Esophagus mucosa (tissue), 1 donor: ENCODE measurements around the gene MORN5. TPM values are rescaled to one million over a fixed set of nuclear protein-coding genes. Genes with fewer than 3 reads are reported as not detected.

Source experiments
- ATAC-seq: fragments of 200-7000 bp; cut with Tn5 transposase; one replicate; pipeline ENCODE4 v1.9.1; 2020
- total RNA-seq: library from RNA; stranded (reverse); gene quantifications from one replicate; pipeline ENCODE4 v1.2.4, GENCODE V29; 2023
- donor health status: DM: yes; HTN: yes; CAD: no.

The MORN5 gene
- total RNA-seq, 1 donor from 2014 or later, result not detected

DNA sequence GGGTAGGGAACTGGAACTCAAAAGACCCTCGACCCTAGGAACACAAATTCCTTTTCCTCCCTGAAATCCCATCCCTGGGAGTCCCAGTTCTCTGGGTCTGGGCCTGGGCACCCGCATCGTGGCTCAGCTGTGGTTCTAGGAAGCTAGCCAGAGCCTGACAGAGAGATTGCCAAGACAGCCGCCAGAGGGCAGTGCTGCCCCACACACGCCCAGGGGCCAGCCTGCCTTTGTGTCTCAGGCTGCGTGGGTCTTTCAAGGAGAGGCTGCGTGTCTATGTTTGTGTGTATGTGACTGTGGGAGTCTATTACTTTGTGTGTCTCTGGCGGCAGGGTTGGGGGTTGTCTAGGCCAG is 34.6 kb upstream of the MORN5 start:
- peak; percentile 78 for ATAC-seq

DNA sequence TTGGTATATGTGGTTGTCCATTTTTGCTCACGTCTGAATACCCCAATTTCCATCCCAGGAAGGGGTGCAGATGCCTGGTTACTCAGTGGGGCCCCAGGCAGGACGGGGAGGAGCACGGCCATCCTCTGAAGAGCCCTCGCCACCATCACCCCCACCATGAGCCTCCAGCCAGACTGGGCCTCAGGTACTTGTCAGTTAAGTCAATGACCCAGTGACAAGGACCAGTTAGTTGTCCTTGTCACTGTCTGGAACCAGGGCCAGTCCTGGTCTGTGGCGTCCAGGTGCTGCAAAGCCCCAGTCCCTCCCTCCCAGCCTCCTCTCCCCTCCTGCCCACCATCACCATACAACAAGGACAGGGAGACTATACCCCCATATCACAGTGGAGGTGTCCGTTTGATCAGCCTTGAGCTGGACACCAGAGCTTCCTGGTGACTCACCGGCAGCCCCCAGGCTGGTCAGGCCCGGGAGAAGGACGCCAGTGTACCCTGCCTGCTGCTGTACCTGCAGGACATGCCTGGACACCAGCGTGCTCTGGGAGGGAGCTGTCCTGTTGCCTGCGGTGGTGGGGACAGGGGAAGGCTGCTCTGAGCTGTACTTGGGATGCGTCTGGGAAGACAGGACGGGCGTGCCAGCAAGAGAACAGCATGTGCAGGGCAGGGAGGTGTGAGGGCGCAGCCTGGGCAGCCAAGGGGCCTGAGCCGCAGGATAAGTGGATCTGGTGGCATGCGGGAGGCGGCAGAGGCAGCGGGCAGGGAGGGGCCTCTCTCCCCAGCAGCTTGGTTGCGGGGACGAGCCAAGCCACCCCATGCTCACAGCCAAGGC is 34.0 kb upstream of the MORN5 start:
- peak; percentile 8 for ATAC-seq

- no peak for ATAC-seq
Measured at GRCh38 chr9:122126331-122127261, 33.1 kb upstream of the MORN5 start.

- no peak for ATAC-seq
Measured at GRCh38 chr9:122127396-122127798, 32.3 kb upstream of the MORN5 start.

- ATAC-seq, result no peak
Measured at GRCh38 chr9:122128007-122128968, 31.4 kb upstream of the MORN5 start.

DNA sequence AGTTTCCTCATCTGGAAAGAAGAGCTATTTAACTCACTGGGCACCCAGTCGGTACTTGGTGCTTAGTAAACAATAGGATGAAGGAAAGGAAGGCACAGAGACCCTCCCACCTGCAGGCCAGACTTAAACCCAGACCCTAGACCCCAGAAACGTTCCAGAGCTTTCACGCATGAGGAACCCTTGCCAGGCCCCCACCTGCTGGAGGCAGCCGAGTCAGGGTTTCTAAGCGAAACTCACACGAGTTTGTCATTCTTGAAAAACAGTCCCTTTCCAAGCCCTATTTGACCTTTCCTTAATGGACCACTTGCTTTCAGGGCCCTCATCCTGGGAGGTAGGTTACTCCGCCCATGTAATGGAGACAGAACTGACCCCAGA is 30.8 kb upstream of the MORN5 start:
- ATAC-seq, result no peak

- ATAC-seq, result no peak
Measured at GRCh38 chr9:122129969-122130368, 29.7 kb upstream of the MORN5 start.

DNA sequence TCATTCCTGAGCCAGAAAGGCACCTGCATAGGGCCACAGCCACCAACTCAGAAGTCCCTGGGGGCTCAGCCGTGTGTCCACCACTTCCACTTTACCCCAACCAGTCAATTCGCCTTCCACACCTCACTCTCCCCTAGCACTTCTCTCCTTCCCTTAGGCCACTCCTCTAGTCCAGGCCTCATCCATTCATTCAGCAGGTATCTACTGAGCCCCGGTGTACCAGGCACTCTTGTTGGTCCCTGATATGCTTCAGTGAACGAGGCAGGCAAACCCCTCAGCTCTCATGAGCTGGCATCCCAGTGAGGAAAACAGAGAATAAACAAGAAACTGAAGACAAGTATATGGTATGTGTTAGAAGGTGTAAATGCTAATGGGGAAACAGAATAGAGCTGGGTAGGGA is 28.9 kb upstream of the MORN5 start:
- ATAC-seq, result no peak

DNA sequence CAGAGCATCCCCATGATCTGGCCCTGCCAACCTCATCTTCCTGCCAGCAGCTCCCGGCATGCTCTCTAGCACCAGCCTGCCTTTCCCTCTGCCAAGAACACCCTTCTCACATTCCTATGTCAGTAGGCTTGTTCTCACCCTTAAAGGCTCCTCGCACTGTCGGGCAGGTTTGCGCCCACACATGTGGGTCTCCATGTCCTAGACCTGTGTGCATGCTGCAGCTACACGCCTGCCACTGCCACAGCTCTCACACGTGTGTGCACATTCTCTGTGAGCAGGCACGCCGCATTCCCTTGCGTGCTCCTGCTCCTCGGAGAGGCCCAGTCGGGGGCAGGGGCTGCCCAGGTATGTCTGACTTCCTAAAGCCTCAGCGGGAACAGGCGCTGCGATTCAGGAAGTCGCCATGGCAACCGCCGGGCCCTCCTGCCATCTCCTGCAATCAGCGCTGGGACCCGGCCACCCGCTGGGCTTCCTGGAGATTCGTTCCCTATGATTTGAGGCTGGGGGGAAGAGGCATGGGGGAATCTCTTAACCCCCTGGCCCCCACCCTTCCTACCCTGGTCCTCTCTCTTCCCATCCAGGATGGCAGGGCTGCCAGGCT is 28.2 kb upstream of the MORN5 start:
- no peak for ATAC-seq

DNA sequence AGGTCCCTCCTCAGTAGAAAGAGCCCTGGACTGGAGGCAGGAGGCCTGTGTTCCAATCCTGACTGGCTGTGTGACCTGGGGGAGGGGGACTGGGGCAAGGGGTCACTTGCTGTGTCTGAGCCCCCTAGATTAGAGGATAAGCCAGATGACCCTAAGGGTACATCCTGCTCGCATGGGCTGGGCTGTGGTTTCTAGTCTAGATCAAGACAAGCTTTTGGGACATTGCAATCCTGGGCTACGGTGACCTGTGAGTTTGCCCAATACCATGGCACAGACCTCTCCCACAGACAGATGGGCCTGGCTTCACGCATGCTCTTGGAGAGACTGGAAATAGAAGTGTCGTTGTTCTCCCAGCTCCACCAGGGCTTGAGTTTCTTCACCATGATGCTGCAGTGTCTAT is 27.2 kb upstream of the MORN5 start:
- ATAC-seq, result no peak

DNA sequence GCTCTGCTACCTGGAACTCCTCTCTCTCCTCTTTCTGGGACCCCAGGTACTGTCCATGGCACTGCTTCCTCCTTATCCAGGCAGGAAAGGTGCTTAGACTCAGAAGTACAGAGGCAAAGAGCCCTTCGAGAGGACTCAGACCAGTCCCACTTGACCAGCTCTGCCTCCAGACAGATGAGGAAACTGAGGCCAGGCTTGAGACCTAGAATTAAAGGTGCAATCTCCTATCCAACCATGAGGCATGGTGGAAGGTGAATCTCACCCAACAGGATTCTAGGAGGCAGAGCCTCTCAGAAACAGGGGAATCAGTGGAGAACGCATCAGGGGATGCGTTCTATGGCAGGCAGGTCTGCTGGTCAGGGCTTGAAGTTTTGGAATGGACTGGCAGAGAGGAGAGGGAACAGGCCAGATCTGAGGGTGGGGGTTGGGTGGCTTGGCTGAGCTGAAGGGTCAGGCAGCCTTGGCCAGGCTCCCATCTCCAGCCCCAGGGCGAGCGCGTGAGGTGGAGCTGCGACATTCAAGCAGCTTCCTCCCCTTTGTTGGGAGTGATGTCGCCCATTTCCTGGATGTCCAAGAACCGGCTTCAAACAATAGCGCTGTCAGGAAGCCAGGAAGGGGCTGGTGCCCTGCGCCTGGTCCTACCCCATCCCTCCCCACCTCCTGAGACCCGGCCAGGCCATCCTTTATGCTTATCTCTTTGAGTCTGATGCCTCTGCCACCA is 26.3 kb upstream of the MORN5 start:
- peak; percentile 17 for ATAC-seq

DNA sequence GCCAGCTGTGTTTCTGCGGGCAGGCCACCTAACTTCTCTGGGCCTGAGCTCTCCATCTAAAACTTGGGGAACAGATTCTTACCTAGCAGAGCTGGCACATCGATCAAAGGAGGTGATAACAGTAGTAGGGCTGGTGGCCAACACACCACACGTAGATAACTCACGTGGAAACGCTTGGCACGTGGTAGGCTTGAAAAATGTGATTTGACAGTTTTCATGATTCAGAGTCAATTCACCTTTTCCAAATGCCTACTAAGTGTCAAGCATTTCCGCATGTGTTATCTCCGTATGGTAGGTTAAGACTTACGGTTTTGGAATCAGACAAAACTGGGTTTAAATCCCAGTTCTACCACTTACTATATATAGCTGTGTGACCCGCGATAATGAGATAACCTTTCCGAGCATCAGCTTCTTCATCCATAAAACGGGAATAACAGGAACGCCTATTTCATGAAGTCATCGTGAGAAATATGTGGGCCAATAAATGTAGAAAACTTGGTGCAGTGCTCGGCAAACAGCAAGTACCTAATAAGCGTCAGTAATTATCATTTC is 25.6 kb upstream of the MORN5 start:
- ATAC-seq, result no peak

DNA sequence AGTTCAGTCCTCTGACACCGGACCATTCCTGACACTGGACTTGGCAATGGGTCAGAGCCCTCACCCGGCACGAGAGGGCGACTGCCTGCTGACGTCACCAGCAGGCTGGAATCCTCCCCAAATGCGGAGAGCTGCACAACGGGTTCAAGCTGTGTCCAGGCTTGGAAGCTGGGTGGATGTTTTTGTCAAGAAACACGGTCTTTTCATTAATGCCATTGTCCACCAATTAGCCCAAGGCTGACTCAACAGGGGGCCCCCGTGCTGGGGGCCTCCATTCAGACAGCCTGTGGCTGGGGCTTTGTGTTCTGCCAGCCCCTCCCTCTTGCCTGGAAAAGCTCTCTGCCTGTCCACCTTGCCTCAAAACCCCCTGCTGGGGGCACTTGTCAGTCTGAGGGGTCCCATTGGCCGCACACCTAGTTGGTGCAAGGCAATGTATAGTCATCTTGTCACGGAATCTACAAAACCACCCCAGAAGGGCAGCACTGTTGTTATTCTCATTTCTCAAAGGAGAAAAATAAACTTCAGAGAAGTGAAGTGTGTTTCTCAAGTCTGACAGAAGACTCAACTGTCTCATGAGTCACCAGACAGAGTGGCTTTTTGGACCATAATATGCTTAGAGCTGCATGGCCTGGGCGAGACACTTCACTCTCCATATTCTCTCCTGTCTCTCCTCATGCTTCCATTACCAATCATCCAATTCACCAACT is 24.7 kb upstream of the MORN5 start:
- no peak for ATAC-seq

DNA sequence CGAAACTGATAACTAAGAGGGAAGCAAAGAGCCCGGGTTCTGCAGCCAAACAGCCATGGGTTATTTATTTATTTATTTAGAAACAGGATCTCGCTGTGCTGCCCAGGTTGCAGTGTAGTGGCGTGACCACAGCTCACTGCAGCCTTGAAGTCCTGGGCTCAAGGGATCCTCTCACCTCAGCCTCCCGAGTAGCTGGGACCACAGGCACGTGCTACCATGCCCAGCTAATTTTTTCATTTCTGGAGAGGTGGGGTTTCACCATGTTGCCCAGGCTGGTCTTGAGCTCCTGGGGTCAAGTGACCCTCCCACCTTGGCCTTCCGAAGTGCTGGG is 24.2 kb upstream of the MORN5 start:
- no peak for ATAC-seq

- ATAC-seq, result peak; percentile 89
Measured at GRCh38 chr9:122138560-122139268, 21.0 kb upstream of the MORN5 start.

GRCh38 chr9:122140368-122141193 is 19.1 kb upstream of the MORN5 start:
- ATAC-seq, result no peak

DNA sequence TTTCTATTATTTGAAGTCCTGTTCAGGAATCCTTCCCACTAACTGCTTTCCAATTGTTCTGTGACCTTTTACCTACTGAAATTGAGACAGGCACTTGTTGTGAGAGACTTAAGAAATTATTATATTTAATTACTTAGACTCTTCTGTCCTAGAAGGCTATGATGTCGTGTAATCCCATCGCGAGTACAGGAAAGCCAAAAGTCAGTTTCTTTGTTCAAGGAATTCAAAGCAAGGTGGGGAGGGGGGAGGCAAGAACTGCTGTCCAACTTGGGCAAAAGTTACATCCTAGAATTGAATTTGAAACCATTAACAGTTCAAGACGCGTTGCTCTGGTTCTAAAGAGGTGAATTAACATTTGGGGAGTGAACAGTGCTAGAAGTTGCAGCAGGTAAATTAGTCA is 18.0 kb upstream of the MORN5 start:
- no peak for ATAC-seq

DNA sequence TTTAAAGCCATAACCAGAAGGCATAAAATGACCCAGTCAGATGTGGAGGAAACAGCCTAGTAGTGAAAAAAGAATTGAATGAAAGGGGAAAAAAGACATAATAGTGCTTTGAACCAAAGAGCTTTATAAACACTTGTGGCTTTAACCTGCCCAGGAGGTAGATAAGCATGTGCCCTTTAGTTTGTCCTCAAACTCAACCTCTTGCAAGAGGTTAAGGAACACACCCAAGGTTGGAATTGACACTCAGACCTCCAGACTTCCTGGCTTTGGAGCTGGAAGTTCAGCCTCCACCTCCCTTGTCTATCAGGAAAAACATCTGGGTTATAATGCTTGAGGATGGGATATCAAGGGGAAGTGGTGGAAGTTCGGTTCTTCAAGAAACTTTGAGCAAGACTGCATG is 16.4 kb upstream of the MORN5 start:
- no peak for ATAC-seq

- ATAC-seq, result no peak
Measured at GRCh38 chr9:122143876-122144405, 15.8 kb upstream of the MORN5 start.
